ENCODE data around the gene FN3K.
"Not testable (repeated sequence)": the region's sequence is repeated elsewhere in the genome, so short reads cannot be mapped to it uniquely, and the experiment has no call there.

The FN3K gene

GRCh38 chr17:82737967-82738877, 2.8 kb downstream of the FN3K start:
- DNase-seq = no peak

GRCh38 chr17:82740906-82741759, 5.7 kb downstream of the FN3K start:
- no peak for DNase-seq

GRCh38 chr17:82743344-82744219, 8.2 kb downstream of the FN3K start:
- no peak for DNase-seq

DNA sequence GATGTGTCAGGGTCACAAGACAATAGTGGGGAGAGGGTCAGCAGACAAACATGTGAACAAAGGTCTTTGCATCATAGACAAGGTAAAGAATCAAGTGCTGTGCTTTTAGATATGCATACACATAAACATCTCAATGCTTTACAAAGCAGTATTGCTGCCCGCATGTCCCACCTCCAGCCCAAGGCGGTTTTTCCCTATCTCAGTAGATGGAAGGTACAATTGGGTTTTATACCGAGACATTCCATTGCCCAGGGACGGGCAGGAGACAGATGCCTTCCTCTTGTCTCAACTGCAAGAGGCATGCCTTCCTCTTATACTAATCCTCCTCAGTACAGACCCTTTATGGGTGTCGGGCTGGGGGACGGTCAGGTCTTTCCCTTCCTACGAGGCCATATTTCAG, 9.3 kb downstream of the FN3K start:
- not testable (repeated sequence) for DNase-seq

DNA sequence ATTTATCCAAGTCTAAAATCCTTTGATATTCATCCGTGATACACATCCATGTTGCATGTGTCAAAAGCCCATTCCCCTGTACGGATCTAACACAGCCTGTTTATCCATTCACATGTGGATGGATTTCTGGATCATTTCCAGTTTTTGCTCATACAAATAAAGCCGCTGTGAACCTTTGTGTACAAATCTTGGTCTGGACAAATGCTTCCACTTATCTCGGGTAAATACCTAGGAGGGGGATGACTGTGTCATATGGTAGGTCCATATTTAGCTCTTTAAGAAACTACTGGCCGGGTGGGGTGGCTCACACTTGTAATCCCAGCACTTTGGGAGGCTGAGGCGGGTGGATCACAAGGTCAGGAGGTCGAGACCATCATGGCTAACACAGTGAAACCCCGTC, 10.1 kb downstream of the FN3K start:
- no peak for DNase-seq

DNA sequence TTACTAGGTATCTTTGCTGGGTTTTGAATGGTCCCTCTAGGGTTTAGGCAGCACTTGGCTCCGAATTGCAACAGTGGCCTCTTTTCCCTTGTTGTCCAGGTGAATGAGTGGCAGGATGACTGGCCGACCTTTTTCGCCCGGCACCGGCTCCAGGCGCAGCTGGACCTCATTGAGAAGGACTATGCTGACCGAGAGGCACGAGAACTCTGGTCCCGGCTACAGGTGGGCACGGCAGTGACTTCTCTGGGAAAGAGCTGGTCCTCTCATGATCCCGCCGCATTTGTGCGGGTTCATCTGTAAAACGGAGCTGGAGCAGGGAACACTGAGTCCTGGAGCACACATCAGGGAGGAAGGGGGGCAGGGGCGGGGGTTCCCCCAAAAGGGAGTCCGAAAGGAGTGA, 13.3 kb downstream of the FN3K start:
- DNase-seq = no peak

- no peak for DNase-seq
These were observed 15.0 kb downstream of the FN3K start for GRCh38 chr17:82750241-82750908.

- DNase-seq = no peak
These were observed 15.8 kb downstream of the FN3K start for GRCh38 chr17:82751171-82751570.

DNA sequence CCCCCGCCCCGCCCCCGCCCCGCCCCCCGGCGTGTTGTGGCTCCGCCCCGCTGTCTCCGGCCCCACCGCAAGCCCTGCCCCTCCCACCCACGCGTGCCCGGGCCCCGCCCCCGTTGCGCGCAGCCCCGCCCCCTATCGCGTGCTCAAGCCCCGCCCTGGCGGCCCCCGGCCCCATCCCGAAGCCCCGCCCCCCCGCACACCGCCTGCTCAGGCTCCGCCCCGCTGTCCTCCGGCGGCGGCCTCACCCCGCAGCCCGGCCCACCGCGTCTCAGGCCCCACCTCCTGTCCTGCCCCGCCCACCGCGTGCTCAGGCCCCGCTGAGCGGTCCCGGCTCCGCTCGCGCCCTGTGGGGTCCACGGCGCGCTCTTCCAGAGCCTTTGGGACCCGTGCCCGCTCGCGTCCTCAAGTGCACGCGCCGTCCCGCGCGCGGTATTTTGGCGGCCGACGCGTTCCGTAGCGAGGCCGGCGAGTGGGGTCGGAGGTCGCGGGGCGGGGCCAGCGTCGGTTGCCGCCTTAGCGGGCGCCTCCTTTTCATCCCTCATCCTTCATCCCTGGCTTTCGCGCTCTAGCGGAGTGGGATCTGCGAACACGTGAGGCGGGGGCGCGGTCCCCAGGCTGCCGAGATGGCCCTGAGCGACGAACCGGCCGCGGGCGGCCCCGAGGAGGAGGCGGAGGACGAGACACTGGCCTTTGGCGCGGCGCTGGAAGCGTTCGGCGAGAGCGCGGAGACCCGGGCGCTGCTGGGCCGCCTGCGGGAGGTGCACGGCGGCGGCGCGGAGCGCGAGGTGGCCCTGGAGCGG, 16.4 kb downstream of the FN3K start, which contains the start of gene TBCD:
Gene TBCD, plus strand, starts transcription at position 495 of the 800 bp plus-strand sequence. Its CDS starts 129 bp downstream, at position 624.
- DNase-seq = peak; percentile 89

- peak; percentile 10 for DNase-seq
These were observed 17.2 kb downstream of the FN3K start for GRCh38 chr17:82752371-82753200.

DNA sequence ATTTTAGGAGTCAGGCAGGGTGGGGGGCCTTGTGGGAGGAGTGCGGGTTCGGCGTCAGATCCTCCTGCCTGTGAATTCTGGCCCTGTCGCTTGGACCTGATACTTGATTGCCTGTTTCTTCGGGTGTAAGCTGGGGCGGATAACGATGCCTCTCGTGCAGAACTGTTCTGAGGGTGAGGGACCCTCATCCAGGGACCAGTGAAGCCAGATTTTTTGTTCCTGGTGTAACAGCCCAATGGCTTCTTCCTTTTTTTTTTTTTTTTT, 17.7 kb downstream of the FN3K start:
- DNase-seq = no peak

- no peak for DNase-seq
These were observed 19.1 kb downstream of the FN3K start for GRCh38 chr17:82754297-82755208.

GRCh38 chr17:82756166-82756565, 20.8 kb downstream of the FN3K start:
- no peak for DNase-seq

- no peak for DNase-seq
These were observed 30.0 kb downstream of the FN3K start for GRCh38 chr17:82765371-82765770.

- DNase-seq = peak; percentile 75
These were observed 31.8 kb downstream of the FN3K start for GRCh38 chr17:82767041-82767754.

GRCh38 chr17:82769041-82769440, 33.6 kb downstream of the FN3K start:
- DNase-seq = no peak

DNA sequence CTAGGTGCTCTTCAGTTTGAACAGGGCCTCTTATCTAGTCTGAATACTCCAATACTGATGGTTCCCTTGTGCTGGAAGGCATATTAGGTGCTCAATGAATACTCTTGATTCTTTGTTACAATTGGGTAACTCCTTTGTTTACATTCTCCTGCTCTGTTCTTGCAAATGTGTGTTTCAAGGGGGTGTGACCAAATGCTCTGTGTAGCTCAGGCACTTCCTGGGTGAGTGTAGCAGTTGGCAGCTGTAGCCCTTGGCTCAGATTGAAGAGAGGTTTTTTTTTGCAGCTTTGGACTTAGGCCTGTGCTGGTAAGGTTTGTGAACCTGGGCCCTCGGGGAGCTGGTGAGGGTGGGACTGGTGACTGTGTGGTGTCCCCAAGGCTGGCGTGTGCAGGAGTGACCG, 36.6 kb downstream of the FN3K start:
- DNase-seq = no peak

DNA sequence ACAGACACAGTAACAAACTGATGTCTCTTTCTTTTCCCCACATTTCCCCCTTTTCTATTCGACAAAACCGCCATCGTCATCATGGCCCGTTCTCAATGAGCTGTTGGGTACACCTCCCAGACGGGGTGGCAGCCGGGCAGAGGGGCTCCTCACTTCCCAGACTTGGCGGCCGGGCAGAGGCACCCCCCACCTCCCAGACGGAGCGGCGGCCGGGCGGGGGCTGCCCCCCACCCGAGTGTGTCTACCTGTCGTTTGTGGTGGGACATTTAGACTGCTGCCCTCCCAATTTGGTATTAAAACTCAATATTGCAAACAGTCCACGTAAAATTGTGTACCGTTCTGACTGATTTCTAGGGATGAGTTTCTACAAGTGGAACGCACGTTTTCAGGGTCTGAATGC, 39.0 kb downstream of the FN3K start:
- DNase-seq = not testable (repeated sequence)
